ENCODE data around the gene HES6. TPM values are rescaled to one million over a fixed set of nuclear protein-coding genes. Genes with fewer than 3 reads are reported as not detected.

HES6 gene
- total RNA-seq, 2 experiments from 2014 or later: 1.5 to 1.9 TPM

DNA sequence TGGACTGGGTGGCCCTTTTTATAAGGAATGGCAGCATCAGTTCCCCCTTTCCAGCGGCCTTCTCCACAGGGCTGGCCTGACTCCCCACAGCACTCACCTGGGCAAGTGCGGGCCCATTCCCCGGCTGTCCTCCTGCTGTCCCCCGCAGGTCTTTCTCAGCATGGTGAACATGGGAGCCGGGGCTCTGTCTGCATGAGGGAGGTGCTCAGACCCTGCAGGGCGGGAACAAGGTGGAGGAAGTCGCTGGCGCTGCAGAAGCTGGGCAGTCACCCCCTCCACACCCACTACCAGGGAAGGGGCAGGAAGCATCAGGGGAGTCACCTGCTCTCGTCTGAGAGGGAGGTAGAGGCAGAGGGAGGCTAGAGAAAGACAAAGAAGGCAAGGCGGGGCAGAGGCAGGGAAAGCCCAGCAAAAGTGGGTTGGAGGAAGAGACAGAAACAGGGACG is 12.2 kb downstream of the HES6 start:
- TF ChIP-seq CTCF (IDR thresholded peaks at IDR 0.05): no peak
- H3K4me3 Mint-ChIP-seq: no peak overlapping the region
- Histone ChIP-seq H3K4me3 (ENCODE audit: low read length) (no peak overlapping the region), H3K4me1 (ENCODE audit: insufficient read depth, low read length) (peaks cover 18% of the 10 kb centered on the region), H3K9me3 (ENCODE audit: control insufficient read depth in 1 of 2, insufficient read depth in 1 of 2, low read length in 2 of 2) (no peaks in the 10 kb centered on the region), H3K27ac (ENCODE audit: low read depth in 1 of 2, low read length in 2 of 2) (no peak overlapping the region), H3K36me3 (ENCODE audit: insufficient read depth, low read length) (no peaks in the 10 kb centered on the region), H3K27me3 (ENCODE audit: control insufficient read depth in 1 of 2, insufficient read depth in 2 of 2, low read length in 2 of 2) (peaks cover 0 to 2% of the 10 kb centered on the region in 2 experiments)
- H3K27me3 Mint-ChIP-seq: no peaks in the 10 kb centered on the region
- H3K36me3 Mint-ChIP-seq (ENCODE audit: low read depth): no peaks in the 10 kb centered on the region
- no peaks in the 10 kb centered on the region for H3K9me3 Mint-ChIP-seq
- no peak overlapping the region for H3K27ac Mint-ChIP-seq
- ATAC-seq (ENCODE audit: poor library complexity): no peak
- POLR2A ChIA-PET: no interaction called here
- H3K4me1 Mint-ChIP-seq (ENCODE audit: low read depth): peaks cover 23% of the 10 kb centered on the region
- CTCF ChIA-PET: no interaction called here
- intact Hi-C loops (cut with DNase I, micrococcal nuclease): no loop called here
- no peak for DNase-seq

- no peaks in the 10 kb centered on the region for H3K27me3 Mint-ChIP-seq
- Histone ChIP-seq H3K27me3 (ENCODE audit: control insufficient read depth in 1 of 2, insufficient read depth in 2 of 2, low read length in 2 of 2) (peaks cover 0 to 2% of the 10 kb centered on the region in 2 experiments), H3K4me1 (ENCODE audit: insufficient read depth, low read length) (peaks cover 14% of the 10 kb centered on the region), H3K9me3 (ENCODE audit: control insufficient read depth in 1 of 2, insufficient read depth in 1 of 2, low read length in 2 of 2) (no peaks in the 10 kb centered on the region), H3K36me3 (ENCODE audit: insufficient read depth, low read length) (no peaks in the 10 kb centered on the region), H3K4me3 (ENCODE audit: low read length) (no peak overlapping the region), H3K27ac (ENCODE audit: low read depth in 1 of 2, low read length in 2 of 2) (no peak overlapping the region)
- peaks cover 23% of the 10 kb centered on the region for H3K4me1 Mint-ChIP-seq (ENCODE audit: low read depth)
- H3K36me3 Mint-ChIP-seq (ENCODE audit: low read depth): no peaks in the 10 kb centered on the region
- ATAC-seq (ENCODE audit: poor library complexity) (no peak), DNase-seq (no peak)
- H3K4me3 Mint-ChIP-seq: no peak overlapping the region
- ChIA-PET POLR2A (no interaction called here), CTCF (no interaction called here)
- intact Hi-C loops (cut with DNase I, micrococcal nuclease): no loop called here
- no peaks in the 10 kb centered on the region for H3K9me3 Mint-ChIP-seq
- TF ChIP-seq CTCF (IDR thresholded peaks at IDR 0.05): no peak
- H3K27ac Mint-ChIP-seq: no peak overlapping the region
Measured at GRCh38 chr2:238226698-238227586, 12.9 kb downstream of the HES6 start.

DNA sequence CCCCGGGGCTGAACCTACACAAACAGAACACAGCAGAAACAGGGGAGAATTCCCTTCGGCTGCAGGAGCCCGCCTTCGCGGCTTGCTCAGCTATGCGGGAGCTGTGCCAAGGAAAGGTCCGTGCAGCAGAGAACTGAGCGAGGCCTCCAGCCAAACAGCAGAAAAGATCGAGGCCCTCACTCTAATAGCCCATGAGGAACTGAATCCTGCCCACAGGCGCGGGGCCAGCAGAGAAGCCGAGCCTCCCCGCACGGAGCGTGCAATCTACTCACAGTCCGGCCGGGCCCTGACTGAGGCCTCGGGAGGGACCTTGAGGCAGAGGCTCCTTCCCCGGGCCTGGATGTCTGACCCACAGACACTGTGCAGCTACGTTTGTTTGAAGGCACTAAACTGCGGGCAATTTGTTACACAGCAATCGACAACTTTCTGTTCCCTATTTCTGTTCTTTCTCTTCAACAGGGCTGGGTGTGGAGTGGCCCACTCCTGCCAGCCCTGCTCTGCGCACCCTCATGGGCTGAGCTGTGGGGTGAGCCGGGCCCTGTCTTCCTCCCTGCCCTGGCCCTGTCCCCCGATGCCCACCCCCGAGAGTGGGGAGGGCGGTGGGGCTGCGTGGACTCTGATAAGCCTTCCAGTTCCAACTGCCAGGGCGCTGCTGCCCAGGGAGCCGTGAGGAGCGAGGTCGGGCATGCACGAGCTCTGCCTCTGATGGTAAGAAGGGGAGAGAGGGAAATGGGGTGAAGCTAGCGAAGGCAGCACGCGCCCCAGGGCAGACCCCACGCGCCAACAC is 13.7 kb downstream of the HES6 start:
- Histone ChIP-seq H3K27ac (ENCODE audit: low read depth in 1 of 2, low read length in 2 of 2) (no peak overlapping the region), H3K4me1 (ENCODE audit: insufficient read depth, low read length) (peaks cover 5% of the 10 kb centered on the region), H3K9me3 (ENCODE audit: control insufficient read depth in 1 of 2, insufficient read depth in 1 of 2, low read length in 2 of 2) (no peaks in the 10 kb centered on the region), H3K4me3 (ENCODE audit: low read length) (no peak overlapping the region), H3K36me3 (ENCODE audit: insufficient read depth, low read length) (no peaks in the 10 kb centered on the region), H3K27me3 (ENCODE audit: control insufficient read depth in 1 of 2, insufficient read depth in 2 of 2, low read length in 2 of 2) (peaks cover 0 to 2% of the 10 kb centered on the region in 2 experiments)
- ChIA-PET POLR2A (no interaction called here), CTCF (no interaction called here)
- DNase-seq (no peak), ATAC-seq (ENCODE audit: poor library complexity) (no peak)
- no peak for TF ChIP-seq CTCF (IDR thresholded peaks at IDR 0.05)
- no peak overlapping the region for H3K4me3 Mint-ChIP-seq
- no peaks in the 10 kb centered on the region for H3K9me3 Mint-ChIP-seq
- no peaks in the 10 kb centered on the region for H3K36me3 Mint-ChIP-seq (ENCODE audit: low read depth)
- H3K27ac Mint-ChIP-seq: no peak overlapping the region
- peaks cover 16% of the 10 kb centered on the region for H3K4me1 Mint-ChIP-seq (ENCODE audit: low read depth)
- no peaks in the 10 kb centered on the region for H3K27me3 Mint-ChIP-seq
- intact Hi-C loops (cut with DNase I, micrococcal nuclease): no loop called here

All from CD4-positive, alpha-beta T cell (primary cell).